IPS-NIHi7 (cell line): ENCODE measurements around the gene CSF2RB.

Experiments
- DNase-seq: peaks from one replicate; pipeline ENCODE4 v3.0.0; 2012; ENCODE audit warnings: mixed read lengths; ENCODE audit errors: extremely low spot score

CSF2RB gene

DNA sequence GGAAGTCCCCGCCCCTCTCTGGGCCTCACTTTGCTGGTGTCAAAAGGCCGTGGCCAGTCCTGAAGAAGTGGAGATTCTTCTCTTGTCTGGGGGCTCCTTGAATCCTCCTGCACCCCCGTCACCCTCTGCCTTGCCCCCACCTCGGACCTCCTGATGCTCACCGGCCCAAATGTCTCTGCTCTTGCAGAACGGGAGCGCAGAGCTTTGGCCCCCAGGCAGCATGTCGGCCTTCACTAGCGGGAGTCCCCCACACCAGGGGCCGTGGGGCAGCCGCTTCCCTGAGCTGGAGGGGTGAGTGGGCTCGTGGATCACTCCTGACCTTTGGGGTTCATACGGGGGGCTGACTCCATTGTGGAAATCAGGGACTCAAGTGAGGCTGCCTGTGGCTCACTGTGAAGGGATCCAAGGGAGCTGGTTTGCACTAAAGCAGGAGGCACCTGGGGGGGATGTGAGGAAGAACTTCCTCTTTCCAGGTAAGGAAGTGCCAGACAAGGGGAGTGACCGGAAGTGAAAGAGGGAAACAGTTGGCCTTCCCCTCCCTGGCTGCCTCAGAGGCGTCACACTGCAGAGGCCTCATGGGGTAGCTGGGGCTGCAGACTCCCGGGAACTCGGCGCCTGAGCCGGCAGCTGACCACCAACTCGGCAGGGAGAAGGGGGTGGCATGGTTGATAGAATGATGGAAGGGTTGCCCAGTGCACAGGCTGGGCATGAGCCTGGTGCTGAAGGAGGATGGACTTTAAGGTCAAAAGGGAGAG, 23.1 kb downstream of the CSF2RB start:
- DNase-seq = no peak

GRCh38 chr22:36937319-36938027, 24.0 kb downstream of the CSF2RB start:
- DNase-seq = no peak

GRCh38 chr22:36938028-36938425, 24.6 kb downstream of the CSF2RB start:
- no peak for DNase-seq

GRCh38 chr22:36938886-36939285, 25.5 kb downstream of the CSF2RB start:
- DNase-seq = no peak

- no peak for DNase-seq
Observed at GRCh38 chr22:36940676-36941075, 27.2 kb downstream of the CSF2RB start.

DNA sequence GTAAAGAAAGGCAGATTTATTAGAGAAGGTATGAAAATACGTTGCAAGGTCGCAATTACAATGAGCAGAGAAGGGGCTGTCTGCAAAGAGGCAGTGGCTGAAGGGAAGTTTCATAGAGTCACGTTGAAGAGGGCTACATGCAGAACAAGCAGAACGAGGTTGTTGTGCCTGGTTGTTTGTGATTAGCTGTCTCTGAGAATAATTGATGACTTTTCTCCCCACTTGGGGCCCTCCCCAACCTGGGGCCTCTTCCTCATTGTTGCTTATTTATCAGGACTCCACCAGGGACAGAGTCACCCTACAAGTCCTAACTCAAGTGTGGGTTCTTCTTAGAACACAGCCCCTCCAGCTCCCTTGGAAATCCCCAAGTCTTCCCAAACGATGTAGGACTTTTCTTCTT, 29.1 kb downstream of the CSF2RB start:
- no peak for DNase-seq

GRCh38 chr22:36946421-36947158, 33.2 kb downstream of the CSF2RB start:
- DNase-seq = no peak

- no peak for DNase-seq
Observed at GRCh38 chr22:36948273-36949225, 35.1 kb downstream of the CSF2RB start.

DNA sequence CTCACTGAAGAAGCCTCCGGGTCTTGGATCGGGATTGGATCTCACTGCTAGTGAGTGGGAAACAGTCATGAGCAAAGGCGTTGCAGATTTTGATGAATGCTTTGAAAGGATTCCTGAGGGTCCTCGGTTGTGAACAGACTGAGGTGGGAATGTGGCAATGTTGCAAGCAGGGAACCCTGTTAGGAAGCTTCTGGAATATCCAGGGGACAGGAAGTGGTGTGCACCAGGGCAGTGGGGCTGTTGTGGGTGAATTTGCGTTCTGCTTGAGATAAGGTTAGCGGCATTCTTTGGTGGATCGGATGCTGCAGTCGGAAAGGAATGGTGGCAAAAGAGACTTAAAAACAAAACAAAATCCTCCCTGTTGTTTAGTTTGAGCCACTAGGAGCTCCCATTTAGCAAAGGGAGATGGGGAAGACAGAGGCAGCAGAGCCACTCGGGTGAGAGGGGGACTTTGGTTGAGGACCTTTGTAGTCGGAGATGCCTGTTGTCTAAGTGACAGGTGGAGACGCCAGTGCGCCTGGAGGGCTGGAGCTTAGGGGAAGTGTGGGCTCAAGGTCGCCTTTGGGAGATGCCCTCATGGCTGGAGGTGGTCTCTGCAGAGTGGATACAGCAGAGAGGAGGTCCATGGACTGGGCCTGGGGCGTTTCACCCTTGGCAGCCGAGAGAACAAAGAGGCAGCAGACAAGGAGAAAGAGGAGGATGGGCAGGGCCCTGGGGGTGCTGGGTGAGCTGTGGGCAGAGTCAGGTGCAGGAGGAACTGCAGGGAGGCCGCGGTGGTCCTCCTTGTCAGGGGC, 37.6 kb downstream of the CSF2RB start:
- DNase-seq = no peak

DNA sequence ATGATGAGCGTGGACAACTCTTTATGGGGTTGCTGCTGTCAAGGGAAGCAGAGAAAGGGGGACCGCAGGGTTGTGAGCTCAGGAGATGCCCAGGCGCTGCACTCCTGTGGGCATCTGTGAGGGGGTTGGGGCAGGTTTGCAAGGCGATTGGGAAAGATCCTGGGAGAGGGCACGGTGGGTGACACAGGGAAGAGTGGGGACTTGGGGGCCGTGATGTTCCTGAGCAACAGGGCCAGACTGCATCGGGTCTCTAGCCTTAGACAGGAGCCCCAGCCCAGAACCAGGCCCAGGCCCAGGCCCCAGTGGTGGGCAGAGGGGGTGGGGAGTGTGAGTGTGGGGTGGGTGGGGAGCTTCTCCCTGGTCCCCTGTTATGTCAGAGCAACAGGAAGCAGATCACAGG, 38.3 kb downstream of the CSF2RB start:
- DNase-seq = no peak

DNA sequence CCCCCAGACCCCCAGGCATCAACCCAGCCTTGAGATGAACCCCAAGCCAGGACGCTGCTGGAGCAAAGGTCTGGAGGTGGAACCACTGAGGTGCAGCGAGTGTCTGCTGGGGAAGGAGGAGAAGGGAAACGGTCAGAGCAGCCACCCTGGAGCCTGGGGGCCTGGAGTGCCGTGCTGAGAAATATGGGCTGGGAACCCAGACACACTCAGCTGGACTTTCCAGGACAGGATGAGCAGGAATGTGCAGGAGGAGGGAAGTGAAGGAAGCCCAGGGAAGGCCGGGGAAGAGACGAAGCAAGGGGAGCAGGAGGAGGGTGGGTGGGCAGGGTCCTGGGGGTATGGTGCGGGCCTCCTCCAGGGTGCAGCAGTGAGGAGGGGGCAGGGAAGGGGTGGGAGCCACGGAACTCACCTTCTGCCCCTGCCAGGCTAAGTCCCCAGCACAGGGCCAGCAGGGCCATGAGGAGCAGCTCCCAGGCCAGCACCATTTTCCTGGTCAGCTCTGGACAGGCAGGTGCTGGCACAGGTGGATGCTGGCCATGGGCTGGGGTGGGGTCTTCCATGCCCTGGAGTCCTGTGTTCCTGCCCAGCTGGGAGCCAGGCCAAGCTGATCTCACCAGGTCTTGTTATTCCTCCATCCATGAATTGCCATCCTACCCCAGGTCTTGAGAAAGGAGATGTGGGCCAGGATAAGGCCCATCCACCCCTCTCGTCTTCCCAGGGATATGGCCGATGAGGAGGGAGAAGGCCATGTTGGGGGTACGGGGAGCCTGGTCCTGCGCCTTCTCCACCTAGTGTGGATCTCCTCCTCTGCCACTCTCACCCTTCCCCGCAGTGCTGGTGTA, 40.0 kb downstream of the CSF2RB start:
- no peak for DNase-seq

GRCh38 chr22:36954251-36955014, 41.0 kb downstream of the CSF2RB start:
- DNase-seq = no peak

DNA sequence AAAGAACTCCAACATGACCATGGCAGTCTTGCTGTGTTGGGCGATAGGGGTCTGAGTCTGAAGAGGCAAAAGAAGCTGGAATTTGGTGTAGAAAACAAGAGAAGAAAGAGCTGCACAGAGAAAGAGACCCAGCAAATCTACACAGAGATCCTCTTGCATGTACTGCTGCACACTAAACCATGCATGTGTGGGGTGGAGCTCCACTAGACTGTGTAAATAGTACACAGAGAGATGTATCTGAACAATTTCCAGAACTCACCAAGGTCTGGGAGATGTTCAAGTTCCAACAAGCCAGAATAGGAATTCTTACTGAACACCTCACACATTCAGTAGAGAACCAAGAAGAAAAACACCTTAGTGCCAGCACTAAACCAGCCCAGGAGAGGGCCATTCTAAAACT, 42.3 kb downstream of the CSF2RB start:
- DNase-seq = no peak

- no peak for DNase-seq
Observed at GRCh38 chr22:36958366-36958765, 44.9 kb downstream of the CSF2RB start.

DNA sequence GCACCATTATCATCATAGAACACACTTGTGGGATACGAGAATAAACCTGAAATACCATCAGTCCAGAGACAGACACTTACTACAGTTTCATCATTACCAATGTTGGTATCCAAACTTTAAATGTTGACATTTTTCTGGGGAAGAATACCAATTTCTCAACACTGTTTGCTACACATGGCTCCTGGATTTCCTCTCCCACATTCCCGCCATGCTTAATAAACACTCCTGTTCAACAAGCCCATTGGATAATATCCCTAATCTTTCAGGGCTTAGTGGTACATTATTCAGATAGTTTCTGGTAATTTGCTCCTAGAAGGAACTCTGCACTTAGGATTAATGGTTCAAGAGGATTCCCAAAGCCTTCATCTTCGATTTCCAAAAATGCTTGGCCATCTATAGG, 48.2 kb downstream of the CSF2RB start:
- DNase-seq = no peak

- no peak for DNase-seq
Observed at GRCh38 chr22:36963302-36963701, 49.9 kb downstream of the CSF2RB start.

DNA sequence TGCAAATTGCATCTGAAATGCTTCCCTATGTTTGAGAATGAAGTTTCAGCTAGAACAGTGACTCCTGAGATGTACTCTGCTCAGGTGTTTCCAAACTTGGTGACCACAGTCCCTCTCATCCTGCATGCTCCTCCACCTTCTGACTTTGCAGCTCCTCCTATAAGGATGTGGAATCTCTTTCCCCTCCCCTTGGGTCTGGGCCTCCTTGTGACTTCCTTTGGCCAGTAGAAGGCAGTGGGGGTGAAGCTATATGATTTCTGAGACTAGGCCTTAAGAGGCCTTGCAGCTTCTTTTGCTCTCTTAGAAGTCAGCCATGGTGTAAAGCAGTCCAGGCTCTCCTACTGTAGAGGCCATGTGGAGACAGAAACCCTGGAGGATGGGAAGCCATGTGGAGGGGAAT, 50.7 kb downstream of the CSF2RB start:
- no peak for DNase-seq

GRCh38 chr22:36965696-36966095, 52.3 kb downstream of the CSF2RB start:
- no peak for DNase-seq
